ENCODE data around the gene NHLRC4. TPM values are rescaled to one million over a fixed set of nuclear protein-coding genes. Genes with fewer than 3 reads are reported as not detected.

Gene NHLRC4
- total and polyA plus RNA-seq, 2 of the 8 experiments (the other 6 are each of a cell fraction or from before 2014, with no cell fraction given): 0.60 to 0.76 TPM

GRCh38 chr16:580946-581498 lies 14.2 kb downstream of the NHLRC4 start (continued):
- no peak for TF ChIP-seq POU5F1 (IDR thresholded peaks at IDR 0.05; ENCODE audit: low read depth, low read length)
- no peak for TF ChIP-seq ATF2 (IDR thresholded peaks at IDR 0.05; ENCODE audit: low read length)
- TF ChIP-seq SIN3A (conservative IDR thresholded peaks at IDR 0.05 in 1 of 2, IDR thresholded peaks at IDR 0.05 in 1 of 2; ENCODE audit: low read depth in 1 of 2, low read length in 2 of 2): no peak
- no peak for TF ChIP-seq PHF8 (conservative IDR thresholded peaks at IDR 0.05; ENCODE audit: low read depth, low read length)
- no peak for TF ChIP-seq GTF2F1 (IDR thresholded peaks at IDR 0.05; ENCODE audit: borderline replicate concordance, low read depth, low read length)
- TF ChIP-seq SP4 (IDR thresholded peaks at IDR 0.05; ENCODE audit: low read length): no peak

All from H1 (cell line).